Stomach (tissue), 4 donors: Measurements from ENCODE around the gene LRRTM2.

Experiments used
- CTCF ChIP-seq, 7 experiments: fragments of 450-650 bp in 4 of 7; fragments of 200-600 bp in 3 of 7; sonication (generic) in 3 of 7; IDR thresholded peaks; one replicate each; pipeline ENCODE4 v1.5.1; 2016 to 2019; ENCODE audit warnings: antibody characterized with exemption in 7 of 7, control low read depth in 2 of 7, mild to moderate bottlenecking in 1 of 7
- POLR2AphosphoS5 ChIP-seq, 3 donors: sonication (generic); formaldehyde crosslinking; IDR thresholded peaks; one replicate each; pipeline ENCODE4 v1.6.1; 2016; ENCODE audit warnings: antibody characterized with exemption in 3 of 3

- TF ChIP-seq CTCF (IDR thresholded peaks at IDR 0.05): no peak
- no peak for TF ChIP-seq POLR2AphosphoS5 (IDR thresholded peaks at IDR 0.05)
Observed at GRCh38 chr5:138819081-138819480, 56.1 kb downstream of the LRRTM2 start.
